C4-2B (cell line): ENCODE results near the gene BHLHE40.

Experiments used
- H3K27ac ChIP-seq: fragments of 450-650 bp; 2 replicates; pipeline ENCODE4 v1.5.1; 2017
- ZFX ChIP-seq: fragments of 450-650 bp; IDR thresholded peaks from 2 replicates; pipeline ENCODE4 v1.6.1; 2017
- TF ChIP-seq, protein P1 (sequence below): fragments of 450-650 bp; conservative IDR thresholded peaks from 2 replicates; pipeline ENCODE4 v1.5.1; 2017; ENCODE audit warnings: mild to moderate bottlenecking

The BHLHE40 gene

DNA sequence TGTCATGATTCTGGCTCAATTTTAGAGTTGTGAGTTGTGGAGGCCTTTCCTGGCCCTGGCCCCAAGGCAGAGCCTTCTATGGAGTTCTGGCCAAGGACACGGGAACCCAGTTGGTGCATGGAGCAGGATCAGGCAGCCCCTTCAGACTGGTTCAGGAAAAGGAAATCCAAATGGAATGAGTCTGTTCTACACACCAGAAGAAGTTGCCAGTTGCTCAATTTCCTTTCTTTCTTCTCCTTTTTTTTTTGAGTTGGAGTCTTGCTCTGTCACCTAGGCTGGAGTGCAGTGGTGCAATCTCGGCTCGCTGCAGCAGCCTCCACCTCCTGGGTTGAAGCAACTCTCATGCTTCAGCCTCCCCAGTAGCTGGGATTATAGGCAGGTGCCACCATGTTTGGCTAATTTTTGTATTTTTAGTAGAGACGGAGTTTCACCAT, 28.9 kb upstream of the BHLHE40 start:
- H3K27ac ChIP-seq, result no peak overlapping the region
- no peak for TF ChIP-seq ZFX
- TF ChIP-seq, protein P1, sequence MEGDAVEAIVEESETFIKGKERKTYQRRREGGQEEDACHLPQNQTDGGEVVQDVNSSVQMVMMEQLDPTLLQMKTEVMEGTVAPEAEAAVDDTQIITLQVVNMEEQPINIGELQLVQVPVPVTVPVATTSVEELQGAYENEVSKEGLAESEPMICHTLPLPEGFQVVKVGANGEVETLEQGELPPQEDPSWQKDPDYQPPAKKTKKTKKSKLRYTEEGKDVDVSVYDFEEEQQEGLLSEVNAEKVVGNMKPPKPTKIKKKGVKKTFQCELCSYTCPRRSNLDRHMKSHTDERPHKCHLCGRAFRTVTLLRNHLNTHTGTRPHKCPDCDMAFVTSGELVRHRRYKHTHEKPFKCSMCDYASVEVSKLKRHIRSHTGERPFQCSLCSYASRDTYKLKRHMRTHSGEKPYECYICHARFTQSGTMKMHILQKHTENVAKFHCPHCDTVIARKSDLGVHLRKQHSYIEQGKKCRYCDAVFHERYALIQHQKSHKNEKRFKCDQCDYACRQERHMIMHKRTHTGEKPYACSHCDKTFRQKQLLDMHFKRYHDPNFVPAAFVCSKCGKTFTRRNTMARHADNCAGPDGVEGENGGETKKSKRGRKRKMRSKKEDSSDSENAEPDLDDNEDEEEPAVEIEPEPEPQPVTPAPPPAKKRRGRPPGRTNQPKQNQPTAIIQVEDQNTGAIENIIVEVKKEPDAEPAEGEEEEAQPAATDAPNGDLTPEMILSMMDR, result no peak

DNA sequence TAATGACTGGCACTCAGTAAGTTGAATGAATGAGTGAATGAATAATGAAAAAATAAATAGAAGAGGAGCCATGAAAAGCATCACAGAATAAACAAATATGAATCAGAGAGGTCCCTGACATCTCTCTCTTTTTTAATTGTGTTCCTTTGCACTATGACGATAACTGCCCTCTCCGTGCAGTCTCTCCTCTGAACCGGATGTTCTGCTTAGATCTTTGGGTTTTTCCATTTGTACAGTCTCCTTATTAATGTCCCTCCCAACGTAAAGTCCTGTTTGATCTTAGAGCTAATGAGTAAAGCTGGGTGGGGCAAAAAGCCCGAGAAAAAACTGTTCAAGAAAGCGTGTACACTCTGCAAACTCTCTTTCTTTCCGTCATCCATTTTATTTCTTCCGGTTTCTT, 28.3 kb upstream of the BHLHE40 start:
- no peak overlapping the region for H3K27ac ChIP-seq
- no peak for TF ChIP-seq ZFX
- TF ChIP-seq, protein P1, result no peak

DNA sequence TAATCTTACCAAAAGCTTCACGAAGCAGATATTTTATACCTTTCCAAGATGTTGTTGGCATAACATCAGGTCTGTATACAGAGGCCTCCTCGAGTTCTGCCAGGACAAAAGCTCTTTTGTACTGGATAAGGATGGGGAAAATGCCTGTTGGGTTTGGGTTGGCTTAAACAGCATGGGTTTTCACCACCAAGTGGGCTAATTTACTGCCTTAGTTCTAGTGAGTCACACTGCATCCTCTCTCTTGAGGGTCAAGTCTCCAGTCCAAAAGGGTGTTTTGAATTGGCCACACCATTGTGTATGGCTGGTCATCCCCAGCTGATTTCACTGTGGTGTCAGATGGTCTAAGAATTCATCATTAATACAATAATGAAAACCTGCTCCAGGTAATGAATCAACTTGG, 26.1 kb upstream of the BHLHE40 start:
- no peak for TF ChIP-seq ZFX
- TF ChIP-seq, protein P1, result no peak
- H3K27ac ChIP-seq, result no peak overlapping the region

DNA sequence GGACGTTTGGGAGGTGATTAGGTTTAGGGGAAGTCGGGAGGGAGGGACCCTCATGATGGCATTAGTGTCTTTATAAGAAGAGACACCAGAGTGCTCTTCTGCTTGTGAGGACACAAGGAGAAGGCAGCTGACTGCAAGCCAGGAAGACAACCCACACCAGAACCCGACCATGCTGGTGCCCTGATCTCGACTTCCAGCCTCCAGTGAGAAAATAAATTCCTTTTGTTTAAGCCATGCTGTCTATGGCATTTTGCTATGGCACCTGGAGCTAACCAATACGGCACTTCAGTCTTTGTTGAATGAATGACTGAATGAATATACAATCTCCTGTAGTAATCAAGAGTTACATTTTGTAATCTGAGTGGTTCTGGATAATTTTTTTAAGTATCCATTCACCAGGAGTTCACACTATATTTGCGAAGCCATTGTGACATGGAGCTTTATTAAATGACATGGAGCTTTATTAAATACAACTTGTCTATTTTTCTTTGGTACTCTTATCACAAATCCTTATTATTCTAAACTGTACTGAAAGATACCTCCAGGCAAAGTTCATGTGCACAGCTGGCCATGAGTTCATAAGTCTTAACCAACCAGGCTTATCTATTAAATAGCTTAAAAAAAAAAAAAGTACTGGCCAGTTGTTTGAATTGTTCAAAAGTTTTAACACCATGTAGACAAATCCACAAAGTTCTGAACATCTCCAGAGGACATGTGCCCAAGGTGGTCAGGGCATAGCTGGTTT, 24.8 kb upstream of the BHLHE40 start:
- no peak overlapping the region for H3K27ac ChIP-seq
- TF ChIP-seq, protein P1, result no peak
- no peak for TF ChIP-seq ZFX

DNA sequence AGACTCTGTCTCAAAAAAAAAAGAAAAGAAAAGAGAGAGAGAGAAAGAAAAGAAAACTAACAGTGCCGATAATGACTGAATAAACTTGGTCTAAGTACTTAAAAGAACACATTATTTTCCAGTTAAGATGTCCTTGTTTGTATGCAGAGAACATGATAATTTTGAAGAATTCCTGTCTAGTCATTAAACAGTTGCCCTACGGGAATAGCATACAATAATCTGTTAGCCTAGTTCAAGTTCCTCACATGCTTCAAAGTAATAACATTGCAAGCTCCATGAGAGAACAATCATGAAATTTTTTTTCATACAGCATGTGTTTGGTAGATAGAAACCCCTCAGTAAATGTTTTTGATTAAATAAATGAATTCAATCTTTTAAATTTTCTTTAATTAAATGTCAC, 23.1 kb upstream of the BHLHE40 start:
- no peak overlapping the region for H3K27ac ChIP-seq
- TF ChIP-seq, protein P1, result no peak

DNA sequence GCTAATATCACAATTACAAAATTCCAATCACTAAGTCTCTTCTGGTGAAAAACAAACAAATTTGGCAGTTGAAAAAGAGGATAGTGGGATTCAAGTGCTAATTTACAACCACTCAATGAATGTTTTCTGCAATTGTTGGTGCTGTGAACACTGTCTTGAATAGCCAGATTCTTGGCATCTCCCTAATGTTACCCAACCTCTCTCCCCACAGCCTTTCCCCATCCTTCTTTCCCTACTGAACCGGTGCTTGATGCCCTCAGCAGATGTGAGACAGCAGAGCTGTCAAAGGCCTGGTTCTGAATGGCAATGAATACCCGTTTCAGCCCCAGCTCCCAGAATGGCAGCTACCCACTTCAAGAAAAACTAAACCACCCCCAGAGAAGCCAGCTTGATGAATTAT, 22.5 kb upstream of the BHLHE40 start:
- no peak overlapping the region for H3K27ac ChIP-seq
- TF ChIP-seq, protein P1, result no peak
- no peak for TF ChIP-seq ZFX

DNA sequence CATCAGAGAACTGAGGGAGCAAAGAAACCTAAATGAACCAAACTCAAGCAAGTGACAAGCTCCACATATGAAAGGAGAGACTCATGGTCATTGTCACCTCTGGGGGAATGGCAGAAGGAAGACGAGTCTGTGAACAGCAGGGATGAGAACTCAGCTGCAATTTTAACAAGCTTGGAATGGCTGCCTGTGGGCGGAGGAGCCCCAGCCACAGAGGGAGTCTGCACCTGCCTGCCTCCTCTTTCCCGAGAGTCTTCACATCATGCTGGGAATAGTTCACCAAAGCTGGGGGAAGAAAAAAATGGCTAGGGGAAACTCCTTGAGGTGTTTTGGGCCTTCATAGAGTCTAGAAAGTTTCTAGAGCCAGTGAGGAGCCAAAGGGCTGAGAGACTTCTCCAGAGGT, 21.3 kb upstream of the BHLHE40 start:
- no peak for TF ChIP-seq ZFX
- TF ChIP-seq, protein P1, result no peak
- no peak overlapping the region for H3K27ac ChIP-seq
